Ishikawa (cell line): ENCODE measurements around the gene FOXC2.

Source experiments
- CREB1 ChIP-seq: IDR thresholded peaks from 2 replicates; pipeline ENCODE4 v1.6.1; 2012; ENCODE audit warnings: low read depth
- EGR1 ChIP-seq: IDR thresholded peaks from 2 replicates; pipeline ENCODE4 v1.6.1; 2012
- EP300 ChIP-seq: IDR thresholded peaks from 2 replicates; pipeline ENCODE4 v1.6.1; 2012; ENCODE audit warnings: borderline replicate concordance
- YY1 ChIP-seq: IDR thresholded peaks from 2 replicates; pipeline ENCODE4 v1.6.1; 2012; ENCODE audit warnings: low read depth
- TF ChIP-seq, protein P1 (sequence below): IDR thresholded peaks from 2 replicates; pipeline ENCODE4 v1.6.1; 2012; ENCODE audit warnings: low read depth, mild to moderate bottlenecking

DNA sequence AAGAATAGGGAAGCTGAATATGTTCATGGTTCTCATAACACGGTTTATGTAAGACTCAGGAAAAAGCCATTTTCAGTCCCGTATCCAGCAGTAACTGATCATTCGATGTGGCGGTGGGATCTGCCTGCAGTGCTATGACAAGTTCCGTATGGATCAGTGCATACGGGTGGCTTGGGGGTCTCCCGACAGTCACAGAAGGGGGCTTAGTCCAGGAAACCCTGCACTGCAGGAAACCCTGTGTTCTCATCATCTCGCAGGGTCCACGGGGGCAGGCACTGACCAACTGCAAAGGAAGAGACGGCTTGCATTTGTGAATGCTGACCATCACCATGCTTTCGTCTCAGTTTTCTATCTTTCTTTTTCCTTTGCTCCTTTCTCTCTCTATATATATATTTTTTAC, 19.3 kb upstream of the FOXC2 start:
- TF ChIP-seq, protein P1, sequence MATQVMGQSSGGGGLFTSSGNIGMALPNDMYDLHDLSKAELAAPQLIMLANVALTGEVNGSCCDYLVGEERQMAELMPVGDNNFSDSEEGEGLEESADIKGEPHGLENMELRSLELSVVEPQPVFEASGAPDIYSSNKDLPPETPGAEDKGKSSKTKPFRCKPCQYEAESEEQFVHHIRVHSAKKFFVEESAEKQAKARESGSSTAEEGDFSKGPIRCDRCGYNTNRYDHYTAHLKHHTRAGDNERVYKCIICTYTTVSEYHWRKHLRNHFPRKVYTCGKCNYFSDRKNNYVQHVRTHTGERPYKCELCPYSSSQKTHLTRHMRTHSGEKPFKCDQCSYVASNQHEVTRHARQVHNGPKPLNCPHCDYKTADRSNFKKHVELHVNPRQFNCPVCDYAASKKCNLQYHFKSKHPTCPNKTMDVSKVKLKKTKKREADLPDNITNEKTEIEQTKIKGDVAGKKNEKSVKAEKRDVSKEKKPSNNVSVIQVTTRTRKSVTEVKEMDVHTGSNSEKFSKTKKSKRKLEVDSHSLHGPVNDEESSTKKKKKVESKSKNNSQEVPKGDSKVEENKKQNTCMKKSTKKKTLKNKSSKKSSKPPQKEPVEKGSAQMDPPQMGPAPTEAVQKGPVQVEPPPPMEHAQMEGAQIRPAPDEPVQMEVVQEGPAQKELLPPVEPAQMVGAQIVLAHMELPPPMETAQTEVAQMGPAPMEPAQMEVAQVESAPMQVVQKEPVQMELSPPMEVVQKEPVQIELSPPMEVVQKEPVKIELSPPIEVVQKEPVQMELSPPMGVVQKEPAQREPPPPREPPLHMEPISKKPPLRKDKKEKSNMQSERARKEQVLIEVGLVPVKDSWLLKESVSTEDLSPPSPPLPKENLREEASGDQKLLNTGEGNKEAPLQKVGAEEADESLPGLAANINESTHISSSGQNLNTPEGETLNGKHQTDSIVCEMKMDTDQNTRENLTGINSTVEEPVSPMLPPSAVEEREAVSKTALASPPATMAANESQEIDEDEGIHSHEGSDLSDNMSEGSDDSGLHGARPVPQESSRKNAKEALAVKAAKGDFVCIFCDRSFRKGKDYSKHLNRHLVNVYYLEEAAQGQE: no peak
- no peak for TF ChIP-seq YY1
- no peak for TF ChIP-seq CREB1
- no peak for TF ChIP-seq EP300
- no peak for TF ChIP-seq EGR1
